ENCODE data around the gene PTPN7. TPM values are rescaled to one million over a fixed set of nuclear protein-coding genes. Genes with fewer than 3 reads are reported as not detected.

PTPN7 gene
- total RNA-seq, 2 experiments from 2014 or later = 67.5 to 83.1 TPM

DNA sequence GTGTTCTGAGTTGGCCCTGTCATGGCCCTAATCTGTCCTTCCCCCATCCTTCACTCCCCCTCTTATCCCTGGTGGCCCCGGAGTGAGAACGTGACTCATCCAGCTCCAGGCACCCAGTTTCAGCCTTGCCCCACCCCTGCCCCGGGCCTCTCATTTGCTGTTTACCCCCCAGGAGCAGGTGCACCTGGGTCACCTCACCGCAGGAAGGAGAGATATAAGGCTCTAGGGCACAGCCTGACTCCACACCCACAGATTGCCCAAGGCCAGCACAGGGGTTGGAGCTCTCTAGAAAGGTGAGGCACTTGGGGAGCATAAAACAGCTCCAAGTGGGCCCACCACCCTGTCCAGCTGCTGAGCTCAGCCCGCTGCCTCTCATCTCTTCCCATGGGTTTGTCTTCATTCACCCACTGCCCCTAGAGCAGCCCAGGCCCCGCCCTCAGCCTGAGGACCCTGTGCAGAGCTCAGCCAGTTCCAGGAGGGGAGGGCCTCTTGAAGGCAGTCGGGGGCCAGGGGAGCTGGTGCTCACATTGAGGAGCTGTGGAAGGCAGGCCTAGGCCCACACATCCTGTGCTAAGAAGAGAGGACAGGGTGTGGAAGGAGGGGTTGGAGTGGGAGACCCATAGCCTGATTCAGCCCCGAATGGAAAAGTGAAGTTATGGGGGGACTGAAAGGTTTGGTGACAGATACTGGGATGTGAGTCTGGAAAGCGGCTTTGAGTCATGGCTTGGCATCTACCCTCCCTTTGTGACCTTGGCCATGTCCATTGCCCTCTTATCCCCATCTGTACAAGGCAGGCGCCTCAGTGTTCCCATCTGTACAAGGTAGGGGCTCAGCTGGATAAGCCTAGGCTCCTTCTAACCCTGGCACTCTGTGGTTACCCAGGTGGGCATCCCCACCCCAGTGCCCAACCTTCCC lies 53.8 kb downstream of the PTPN7 start:
- ChIA-PET POLR2A (no interaction called here), CTCF (ENCODE audit: unreplicated experiment) (no interaction called here)
- Histone ChIP-seq H3K9me2 (ENCODE audit: insufficient read depth, low read length) (no peaks in the 10 kb centered on the region), H3K4me1 (ENCODE audit: insufficient read depth, low read length, poor library complexity, severe bottlenecking) (no peaks in the 10 kb centered on the region), H3K9me3 (ENCODE audit: low read length) (no peaks in the 10 kb centered on the region), H3K4me3 (ENCODE audit: low read depth, low read length, poor library complexity, severe bottlenecking) (no peak overlapping the region), H4K20me1 (ENCODE audit: insufficient read depth, low read length) (no peaks in the 10 kb centered on the region), H3K27ac (ENCODE audit: low read depth, low read length, poor library complexity, severe bottlenecking) (no peak overlapping the region), H3K4me2 (ENCODE audit: low read length) (no peak overlapping the region), H2AFZ (ENCODE audit: low read length) (no peak overlapping the region), H3K36me3 (ENCODE audit: insufficient read depth, low read length) (no peaks in the 10 kb centered on the region), H3K79me2 (ENCODE audit: insufficient read depth, low read depth, low read length) (no peaks in the 10 kb centered on the region)
- no TSS peak for BruUV-seq (replicated peaks)
- intact Hi-C loops (cut with micrococcal nuclease; ENCODE audit: unreplicated experiment) = no loop called here
- TF ChIP-seq, protein P1, sequence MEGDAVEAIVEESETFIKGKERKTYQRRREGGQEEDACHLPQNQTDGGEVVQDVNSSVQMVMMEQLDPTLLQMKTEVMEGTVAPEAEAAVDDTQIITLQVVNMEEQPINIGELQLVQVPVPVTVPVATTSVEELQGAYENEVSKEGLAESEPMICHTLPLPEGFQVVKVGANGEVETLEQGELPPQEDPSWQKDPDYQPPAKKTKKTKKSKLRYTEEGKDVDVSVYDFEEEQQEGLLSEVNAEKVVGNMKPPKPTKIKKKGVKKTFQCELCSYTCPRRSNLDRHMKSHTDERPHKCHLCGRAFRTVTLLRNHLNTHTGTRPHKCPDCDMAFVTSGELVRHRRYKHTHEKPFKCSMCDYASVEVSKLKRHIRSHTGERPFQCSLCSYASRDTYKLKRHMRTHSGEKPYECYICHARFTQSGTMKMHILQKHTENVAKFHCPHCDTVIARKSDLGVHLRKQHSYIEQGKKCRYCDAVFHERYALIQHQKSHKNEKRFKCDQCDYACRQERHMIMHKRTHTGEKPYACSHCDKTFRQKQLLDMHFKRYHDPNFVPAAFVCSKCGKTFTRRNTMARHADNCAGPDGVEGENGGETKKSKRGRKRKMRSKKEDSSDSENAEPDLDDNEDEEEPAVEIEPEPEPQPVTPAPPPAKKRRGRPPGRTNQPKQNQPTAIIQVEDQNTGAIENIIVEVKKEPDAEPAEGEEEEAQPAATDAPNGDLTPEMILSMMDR (conservative IDR thresholded peaks at IDR 0.05; ENCODE audit: low read length) = no peak
- no peak for TF ChIP-seq EZH2phosphoT487 (IDR thresholded peaks at IDR 0.05; ENCODE audit: borderline replicate concordance, low read depth, low read length)
- DNase-seq (ENCODE audit: low spot score) = no peak

DNA sequence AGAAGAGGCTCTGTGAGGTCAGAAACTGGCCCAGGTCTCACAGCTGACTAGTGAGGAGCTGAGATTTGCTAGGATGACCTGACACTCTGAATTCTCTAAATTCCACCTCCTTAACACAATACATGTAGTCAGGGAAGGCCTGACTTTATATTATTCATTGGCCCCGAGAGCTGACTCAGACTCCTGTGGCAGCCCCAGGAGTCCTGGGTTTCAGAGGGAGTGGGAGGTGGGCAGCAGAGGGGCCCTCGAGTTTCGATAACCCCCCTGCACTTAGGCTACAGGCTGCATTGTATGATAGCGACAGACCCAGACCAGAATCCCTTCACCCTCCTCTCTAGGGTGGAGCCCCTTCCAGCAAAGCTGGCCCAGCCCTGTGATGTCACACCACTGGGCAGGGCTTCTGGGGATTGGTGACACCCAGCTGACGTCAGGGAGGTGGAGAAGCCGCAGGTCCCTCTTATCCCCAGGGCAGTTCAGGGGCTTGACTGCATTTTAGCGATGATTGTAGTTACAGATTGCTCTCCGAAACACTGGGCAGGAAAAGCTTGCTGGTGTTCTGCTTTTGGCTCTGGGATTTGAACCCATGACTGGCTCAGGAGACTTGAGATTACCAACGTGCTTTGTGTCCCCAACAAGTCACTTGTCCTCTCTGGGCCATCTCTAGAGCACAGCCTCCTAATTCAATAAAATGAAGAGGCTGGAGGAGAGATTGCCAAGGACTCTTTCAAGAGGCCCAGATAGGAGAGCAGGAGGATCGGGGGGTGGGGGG lies 54.6 kb downstream of the PTPN7 start:
- ChIA-PET POLR2A (no interaction called here), CTCF (ENCODE audit: unreplicated experiment) (interaction anchor here (0.6 kb wide), 1 partner anchor 178 kb away, joined by 5 read pairs; no protein-coding TSS in a partner anchor)
- Histone ChIP-seq H3K9me3 (ENCODE audit: low read length) (no peaks in the 10 kb centered on the region), H3K36me3 (ENCODE audit: insufficient read depth, low read length) (no peaks in the 10 kb centered on the region), H3K4me1 (ENCODE audit: insufficient read depth, low read length, poor library complexity, severe bottlenecking) (no peaks in the 10 kb centered on the region), H3K27ac (ENCODE audit: low read depth, low read length, poor library complexity, severe bottlenecking) (no peak overlapping the region), H2AFZ (ENCODE audit: low read length) (no peak overlapping the region), H3K4me3 (ENCODE audit: low read depth, low read length, poor library complexity, severe bottlenecking) (no peak overlapping the region), H3K4me2 (ENCODE audit: low read length) (no peak overlapping the region), H4K20me1 (ENCODE audit: insufficient read depth, low read length) (no peaks in the 10 kb centered on the region), H3K79me2 (ENCODE audit: insufficient read depth, low read depth, low read length) (no peaks in the 10 kb centered on the region), H3K9me2 (ENCODE audit: insufficient read depth, low read length) (no peaks in the 10 kb centered on the region)
- no peak for DNase-seq (ENCODE audit: low spot score)
- intact Hi-C loops (cut with micrococcal nuclease; ENCODE audit: unreplicated experiment) = no loop called here
- TF ChIP-seq EZH2phosphoT487 (IDR thresholded peaks at IDR 0.05; ENCODE audit: borderline replicate concordance, low read depth, low read length) = no peak
- TF ChIP-seq, protein P1 (conservative IDR thresholded peaks at IDR 0.05; ENCODE audit: low read length) = no peak
- BruUV-seq (replicated peaks) = no TSS peak

Data from OCI-LY7 (cell line).